ENCODE data around the gene DNAH12.

Gene DNAH12

GRCh38 chr3:57386307-57386706 lies 157.8 kb downstream of the DNAH12 start:
- no peak overlapping the region for H2AFZ ChIP-seq (ENCODE audit: low read depth)
- H3K27me3 ChIP-seq (ENCODE audit: insufficient read depth, low read depth) = no peaks in the 10 kb centered on the region
- H4K20me1 ChIP-seq (ENCODE audit: insufficient read depth) = no peaks in the 10 kb centered on the region
- TF ChIP-seq CTCF (conservative IDR thresholded peaks at IDR 0.05; ENCODE audit: low read depth, low read length) = no peak
- no peak overlapping the region for H3K27ac ChIP-seq
- H3K36me3 ChIP-seq (ENCODE audit: insufficient read depth) = no peaks in the 10 kb centered on the region
- H3K4me3 ChIP-seq (IDR thresholded peaks at IDR 0.05; ENCODE audit: insufficient read depth, low read depth, low read length) = no peak overlapping the region
- H3K4me1 ChIP-seq (ENCODE audit: low read depth, poor library complexity, severe bottlenecking) = no peaks in the 10 kb centered on the region
- H3K9ac ChIP-seq = no peak overlapping the region
- no peak overlapping the region for H3K4me2 ChIP-seq
- H3K79me2 ChIP-seq (ENCODE audit: insufficient read depth, low read depth) = no peaks in the 10 kb centered on the region

- no peaks in the 10 kb centered on the region for H3K27me3 ChIP-seq (ENCODE audit: insufficient read depth, low read depth)
- H4K20me1 ChIP-seq (ENCODE audit: insufficient read depth) = no peaks in the 10 kb centered on the region
- H3K4me2 ChIP-seq = no peak overlapping the region
- no peak for TF ChIP-seq CTCF (conservative IDR thresholded peaks at IDR 0.05; ENCODE audit: low read depth, low read length)
- no peaks in the 10 kb centered on the region for H3K79me2 ChIP-seq (ENCODE audit: insufficient read depth, low read depth)
- H2AFZ ChIP-seq (ENCODE audit: low read depth) = no peak overlapping the region
- no peaks in the 10 kb centered on the region for H3K4me1 ChIP-seq (ENCODE audit: low read depth, poor library complexity, severe bottlenecking)
- H3K9ac ChIP-seq = no peak overlapping the region
- H3K4me3 ChIP-seq (IDR thresholded peaks at IDR 0.05; ENCODE audit: insufficient read depth, low read depth, low read length) = no peak overlapping the region
- H3K36me3 ChIP-seq (ENCODE audit: insufficient read depth) = no peaks in the 10 kb centered on the region
- no peak overlapping the region for H3K27ac ChIP-seq
Measured at GRCh38 chr3:57385498-57385897, 158.6 kb downstream of the DNAH12 start.

GRCh38 chr3:57383838-57384237 lies 160.3 kb downstream of the DNAH12 start:
- no peak for TF ChIP-seq CTCF (conservative IDR thresholded peaks at IDR 0.05; ENCODE audit: low read depth, low read length)
- no peaks in the 10 kb centered on the region for H4K20me1 ChIP-seq (ENCODE audit: insufficient read depth)
- no peak overlapping the region for H2AFZ ChIP-seq (ENCODE audit: low read depth)
- no peak overlapping the region for H3K27ac ChIP-seq
- no peaks in the 10 kb centered on the region for H3K4me1 ChIP-seq (ENCODE audit: low read depth, poor library complexity, severe bottlenecking)
- H3K4me2 ChIP-seq = no peak overlapping the region
- no peak overlapping the region for H3K4me3 ChIP-seq (IDR thresholded peaks at IDR 0.05; ENCODE audit: insufficient read depth, low read depth, low read length)
- no peaks in the 10 kb centered on the region for H3K79me2 ChIP-seq (ENCODE audit: insufficient read depth, low read depth)
- H3K36me3 ChIP-seq (ENCODE audit: insufficient read depth) = no peaks in the 10 kb centered on the region
- no peaks in the 10 kb centered on the region for H3K27me3 ChIP-seq (ENCODE audit: insufficient read depth, low read depth)
- H3K9ac ChIP-seq = no peak overlapping the region

- no peaks in the 10 kb centered on the region for H3K27me3 ChIP-seq (ENCODE audit: insufficient read depth, low read depth)
- H3K4me2 ChIP-seq = no peak overlapping the region
- H3K9ac ChIP-seq = no peak overlapping the region
- H2AFZ ChIP-seq (ENCODE audit: low read depth) = no peak overlapping the region
- no peak for TF ChIP-seq CTCF (conservative IDR thresholded peaks at IDR 0.05; ENCODE audit: low read depth, low read length)
- H4K20me1 ChIP-seq (ENCODE audit: insufficient read depth) = no peaks in the 10 kb centered on the region
- no peaks in the 10 kb centered on the region for H3K79me2 ChIP-seq (ENCODE audit: insufficient read depth, low read depth)
- no peak overlapping the region for H3K4me3 ChIP-seq (IDR thresholded peaks at IDR 0.05; ENCODE audit: insufficient read depth, low read depth, low read length)
- H3K27ac ChIP-seq = no peak overlapping the region
- H3K4me1 ChIP-seq (ENCODE audit: low read depth, poor library complexity, severe bottlenecking) = no peaks in the 10 kb centered on the region
- no peaks in the 10 kb centered on the region for H3K36me3 ChIP-seq (ENCODE audit: insufficient read depth)
Measured at GRCh38 chr3:57383406-57383805, 160.7 kb downstream of the DNAH12 start.

- no peak for TF ChIP-seq CTCF (conservative IDR thresholded peaks at IDR 0.05; ENCODE audit: low read depth, low read length)
- H3K27me3 ChIP-seq (ENCODE audit: insufficient read depth, low read depth) = no peaks in the 10 kb centered on the region
- no peaks in the 10 kb centered on the region for H3K4me1 ChIP-seq (ENCODE audit: low read depth, poor library complexity, severe bottlenecking)
- H3K4me2 ChIP-seq = no peak overlapping the region
- H3K27ac ChIP-seq = no peak overlapping the region
- no peak overlapping the region for H3K9ac ChIP-seq
- no peaks in the 10 kb centered on the region for H3K79me2 ChIP-seq (ENCODE audit: insufficient read depth, low read depth)
- no peaks in the 10 kb centered on the region for H3K36me3 ChIP-seq (ENCODE audit: insufficient read depth)
- no peak overlapping the region for H3K4me3 ChIP-seq (IDR thresholded peaks at IDR 0.05; ENCODE audit: insufficient read depth, low read depth, low read length)
- H4K20me1 ChIP-seq (ENCODE audit: insufficient read depth) = no peaks in the 10 kb centered on the region
- H2AFZ ChIP-seq (ENCODE audit: low read depth) = no peak overlapping the region
Measured at GRCh38 chr3:57382933-57383332, 161.2 kb downstream of the DNAH12 start.
